SK-N-SH treated with all-trans-retinoic acid at 6 μM for 48 hours (cell line): ENCODE data around the gene DCBLD2.

Source experiments
- ATAC-seq: fragments of 200-7000 bp; cut with Tn5 transposase; 3 replicates; pipeline ENCODE4 v1.9.1; 2020; ENCODE audit warnings: mild to moderate bottlenecking, moderate library complexity
- CREB5 ChIP-seq: fragments of 250-450 bp; sonication (Bioruptor Pico); IDR thresholded peaks from 2 replicates; pipeline ENCODE4 v1.5.1; 2020; ENCODE audit warnings: low read depth, mild to moderate bottlenecking, moderate library complexity
- CSDC2 ChIP-seq: fragments of 250-450 bp; sonication (Bioruptor Pico); IDR thresholded peaks from 2 replicates; pipeline ENCODE4 v1.5.0; 2020; ENCODE audit warnings: mild to moderate bottlenecking, moderate library complexity
- CSRNP3 ChIP-seq: fragments of 250-450 bp; sonication (Bioruptor Pico); IDR thresholded peaks from 2 replicates; pipeline ENCODE4 v1.5.1; 2021; ENCODE audit warnings: mild to moderate bottlenecking, moderate library complexity
- ISL1 ChIP-seq: fragments of 250-450 bp; sonication (Bioruptor Pico); IDR thresholded peaks from 2 replicates; pipeline ENCODE4 v2.1.2; 2022; ENCODE audit warnings: mild to moderate bottlenecking, moderate library complexity
- OSR1 ChIP-seq: fragments of 250-450 bp; sonication (Bioruptor Pico); IDR thresholded peaks from 2 replicates; pipeline ENCODE4 v1.8.0; 2022; ENCODE audit warnings: moderate library complexity, mild to moderate bottlenecking, inconsistent platforms
- PATZ1 ChIP-seq: fragments of 250-450 bp; sonication (Bioruptor Pico); IDR thresholded peaks from 2 replicates; pipeline ENCODE4 v1.8.0; 2020; ENCODE audit warnings: mild to moderate bottlenecking, moderate library complexity, borderline replicate concordance
- PPARA ChIP-seq: fragments of 250-450 bp; sonication (Bioruptor Pico); IDR thresholded peaks from 2 replicates; pipeline ENCODE4 v1.5.0; 2020; ENCODE audit warnings: mild to moderate bottlenecking, borderline replicate concordance
- RARB ChIP-seq: fragments of 250-450 bp; sonication (Bioruptor Pico); IDR thresholded peaks from 2 replicates; pipeline ENCODE4 v1.8.0; 2021; ENCODE audit warnings: mild to moderate bottlenecking, moderate library complexity
- TOX ChIP-seq: fragments of 250-450 bp; sonication (Bioruptor Pico); IDR thresholded peaks from 2 replicates; pipeline ENCODE4 v1.8.0; 2021; ENCODE audit warnings: mild to moderate bottlenecking, moderate library complexity, borderline replicate concordance
- TSHZ2 ChIP-seq: fragments of 250-450 bp; sonication (Bioruptor Pico); IDR thresholded peaks from 2 replicates; pipeline ENCODE4 v1.5.0; 2020; ENCODE audit warnings: mild to moderate bottlenecking, moderate library complexity
- ZC3H10 ChIP-seq: fragments of 250-450 bp; sonication (Bioruptor Pico); IDR thresholded peaks from 2 replicates; pipeline ENCODE4 v1.5.1; 2021; ENCODE audit warnings: mild to moderate bottlenecking, moderate library complexity
- ZFP3 ChIP-seq: fragments of 250-450 bp; sonication (Bioruptor Pico); IDR thresholded peaks from 2 replicates; pipeline ENCODE4 v1.5.0; 2020; ENCODE audit warnings: mild to moderate bottlenecking, moderate library complexity
- ZFP30 ChIP-seq: fragments of 450-650 bp; formaldehyde crosslinking; IDR thresholded peaks from 2 replicates; pipeline ENCODE4 v1.5.0; 2022; ENCODE audit warnings: mild to moderate bottlenecking, moderate library complexity
- ZNF565 ChIP-seq: fragments of 450-650 bp; formaldehyde crosslinking; conservative IDR thresholded peaks from 2 replicates; pipeline ENCODE4 v1.5.0; 2020; ENCODE audit warnings: low read depth, mild to moderate bottlenecking, moderate library complexity
- ZNF70 ChIP-seq: fragments of 450-650 bp; formaldehyde crosslinking; IDR thresholded peaks from 2 replicates; pipeline ENCODE4 v1.5.0; 2020; ENCODE audit warnings: mild to moderate bottlenecking, moderate library complexity
- ZNF8 ChIP-seq: fragments of 450-650 bp; formaldehyde crosslinking; IDR thresholded peaks from 2 replicates; pipeline ENCODE4 v1.5.0; 2020; ENCODE audit warnings: mild to moderate bottlenecking, moderate library complexity

Gene DCBLD2

GRCh38 chr3:98917608-98918007 lies 16.1 kb upstream of the DCBLD2 start:
- no peak for ATAC-seq
- TF ChIP-seq ZFP30 (CRISPR knock-in tag) (no peak), PATZ1 (no peak), ZFP3 (no peak), TSHZ2 (CRISPR knock-in tag) (no peak), CSRNP3 (CRISPR knock-in tag) (no peak), ISL1 (CRISPR knock-in tag) (no peak), RARB (CRISPR knock-in tag) (no peak), CREB5 (CRISPR knock-in tag) (no peak), ZC3H10 (CRISPR knock-in tag) (no peak), OSR1 (CRISPR knock-in tag) (no peak)

GRCh38 chr3:98914210-98915080 lies 12.9 kb upstream of the DCBLD2 start:
- ATAC-seq = no peak
- TF ChIP-seq CSDC2 (CRISPR knock-in tag) (peak; percentile 83; the same call in 1 of the 2 replicates), ZNF565 (CRISPR knock-in tag) (no peak), CSRNP3 (CRISPR knock-in tag) (no peak), ISL1 (CRISPR knock-in tag) (peak; percentile 26; the same call in 1 of the 2 replicates), ZFP3 (0 out of 2 replicates have a peak, but pooled peaks have one; percentile 36), PATZ1 (no peak), ZNF8 (CRISPR knock-in tag) (no peak), TOX (CRISPR knock-in tag) (no peak), OSR1 (CRISPR knock-in tag) (no peak), CREB5 (CRISPR knock-in tag) (no peak), ZNF70 (no peak), PPARA (CRISPR knock-in tag) (no peak)
- TF ChIP-seq, all 23 proteins: peak for 3
